Erythroblast (primary cell): ENCODE data around the gene CTSZ.

Source experiments
- GATA1 ChIP-seq: IDR thresholded peaks from 2 replicates; pipeline ENCODE4 v1.6.1; 2011; ENCODE audit warnings: low read depth, mild to moderate bottlenecking, control low read depth, low read length, moderate library complexity
- POLR2A ChIP-seq: IDR thresholded peaks from 2 replicates; pipeline ENCODE4 v1.6.1; 2011; ENCODE audit warnings: mild to moderate bottlenecking, low read length

- no peak for TF ChIP-seq POLR2A
- no peak for TF ChIP-seq GATA1
These were observed 3.1 kb downstream of the CTSZ start for GRCh38 chr20:59003836-59004492.
